Smooth muscle cell (in vitro differentiated cells): ENCODE results near the gene MYO3B. TPM values are rescaled to one million over a fixed set of nuclear protein-coding genes. Genes with fewer than 3 reads are reported as not detected.
"Not testable (repeated sequence)": the region's sequence is repeated elsewhere in the genome, so short reads cannot be mapped to it uniquely, and the experiment has no call there.

Source experiments
- DNase-seq: peaks from one replicate; lab custom pipeline; 2025; ENCODE audit not compliant: unreplicated experiment; lab: John Stamatoyannopoulos, UW
- H2AFZ ChIP-seq: fragments of 200-600 bp; sonication (generic); 2 replicates; pipeline ENCODE4 v1.6.0; 2016; ENCODE audit warnings: antibody characterized with exemption, low read depth, mild to moderate bottlenecking
- H3F3A ChIP-seq: fragments of 200-600 bp; sonication (generic); 2 replicates; pipeline ENCODE4 v1.6.0; 2017; ENCODE audit warnings: antibody characterized with exemption, low read depth
- H3K27ac ChIP-seq: fragments of 200-600 bp; sonication (generic); 2 replicates; pipeline ENCODE4 v1.5.1; 2016; ENCODE audit warnings: low read depth, mild to moderate bottlenecking
- H3K27me3 ChIP-seq: fragments of 200-600 bp; sonication (generic); 2 replicates; pipeline ENCODE4 v1.6.1; 2016; ENCODE audit warnings: low read depth, mild to moderate bottlenecking
- H3K36me3 ChIP-seq: fragments of 200-600 bp; sonication (generic); 2 replicates; pipeline ENCODE4 v1.5.1; 2016; ENCODE audit warnings: low read depth
- H3K4me1 ChIP-seq: fragments of 200-600 bp; sonication (generic); 2 replicates; pipeline ENCODE4 v1.5.1; 2016; ENCODE audit warnings: low read depth
- H3K4me2 ChIP-seq: fragments of 200-600 bp; sonication (generic); 2 replicates; pipeline ENCODE4 v1.6.0; 2016; ENCODE audit warnings: mild to moderate bottlenecking
- H3K4me3 ChIP-seq: fragments of 200-600 bp; sonication (generic); 2 replicates; pipeline ENCODE4 v1.5.1; 2016; ENCODE audit warnings: mild to moderate bottlenecking
- H3K79me2 ChIP-seq: fragments of 200-600 bp; sonication (generic); 2 replicates; pipeline ENCODE4 v1.6.0; 2016; ENCODE audit warnings: low read depth, mild to moderate bottlenecking
- H3K9ac ChIP-seq: fragments of 200-600 bp; sonication (generic); 2 replicates; pipeline ENCODE4 v1.6.0; 2016; ENCODE audit warnings: low read depth
- H3K9me3 ChIP-seq: fragments of 200-600 bp; sonication (generic); replicated peaks from 2 replicates; pipeline ENCODE4 v1.5.1; 2016; ENCODE audit warnings: low read depth
- H4K20me1 ChIP-seq: fragments of 200-600 bp; sonication (generic); 2 replicates; pipeline ENCODE4 v1.6.0; 2016; ENCODE audit warnings: low read depth
- WGBS: methylation state at CpG from one replicate; pipeline ENCODE4 v1.1.7; 2016; ENCODE audit warnings: low lambda C conversion rate; 5-methylcytosine and 5-hydroxymethylcytosine counted together
- polyA plus RNA-seq: library from polyadenylated mRNA; unstranded; fragments of >200 nt; fragmentation: Nextera tagmentation; extraction: Ambion mirVana; gene quantifications from 2 replicates; pipeline ENCODE4 v1.2.1, GENCODE V29; 2016
- total RNA-seq: library from RNA; depleted of rRNA; stranded (reverse); fragments of >200 nt; gene quantifications from 2 replicates; pipeline ENCODE4 v1.2.3, GENCODE V29; 2014
- TF ChIP-seq, protein P1 (sequence below): fragments of 200-600 bp; sonication (generic); IDR thresholded peaks from 2 replicates; pipeline ENCODE4 v1.5.1; 2017; ENCODE audit warnings: borderline replicate concordance, mild to moderate bottlenecking, antibody characterized with exemption; ENCODE audit not compliant: insufficient read depth, poor library complexity, severe bottlenecking

Gene MYO3B
- total and polyA plus RNA-seq, 2 experiments from 2014 or later = 0.47 to 3.1 TPM

DNA sequence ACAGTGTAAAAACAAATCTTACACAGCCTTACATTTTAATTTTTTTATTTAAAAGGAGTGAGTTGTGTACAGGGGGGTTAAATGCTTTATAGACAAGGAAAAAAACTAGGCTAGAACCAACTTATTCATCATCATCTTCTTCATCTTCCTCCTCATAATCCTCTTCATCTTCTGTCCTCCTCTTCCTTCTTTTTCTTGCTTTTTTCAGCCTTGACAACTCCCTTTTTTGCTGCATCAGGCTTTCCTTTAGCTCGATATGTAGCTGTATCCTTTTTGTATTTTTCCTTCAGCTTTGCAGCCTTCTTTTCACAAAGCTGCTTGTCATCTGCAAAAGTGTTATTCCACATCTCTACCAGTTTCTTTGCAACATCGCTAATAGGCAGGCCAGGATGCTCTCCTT lies 423.5 kb downstream of the MYO3B start:
- 95% methylated on average over 2 of the region's 2 CpGs for WGBS
- H3K79me2 ChIP-seq = no peaks in the 10 kb centered on the region
- H3K36me3 ChIP-seq = no peaks in the 10 kb centered on the region
- no peaks in the 10 kb centered on the region for H3K9me3 ChIP-seq
- H3K27me3 ChIP-seq = no peaks in the 10 kb centered on the region
- TF ChIP-seq, protein P1, sequence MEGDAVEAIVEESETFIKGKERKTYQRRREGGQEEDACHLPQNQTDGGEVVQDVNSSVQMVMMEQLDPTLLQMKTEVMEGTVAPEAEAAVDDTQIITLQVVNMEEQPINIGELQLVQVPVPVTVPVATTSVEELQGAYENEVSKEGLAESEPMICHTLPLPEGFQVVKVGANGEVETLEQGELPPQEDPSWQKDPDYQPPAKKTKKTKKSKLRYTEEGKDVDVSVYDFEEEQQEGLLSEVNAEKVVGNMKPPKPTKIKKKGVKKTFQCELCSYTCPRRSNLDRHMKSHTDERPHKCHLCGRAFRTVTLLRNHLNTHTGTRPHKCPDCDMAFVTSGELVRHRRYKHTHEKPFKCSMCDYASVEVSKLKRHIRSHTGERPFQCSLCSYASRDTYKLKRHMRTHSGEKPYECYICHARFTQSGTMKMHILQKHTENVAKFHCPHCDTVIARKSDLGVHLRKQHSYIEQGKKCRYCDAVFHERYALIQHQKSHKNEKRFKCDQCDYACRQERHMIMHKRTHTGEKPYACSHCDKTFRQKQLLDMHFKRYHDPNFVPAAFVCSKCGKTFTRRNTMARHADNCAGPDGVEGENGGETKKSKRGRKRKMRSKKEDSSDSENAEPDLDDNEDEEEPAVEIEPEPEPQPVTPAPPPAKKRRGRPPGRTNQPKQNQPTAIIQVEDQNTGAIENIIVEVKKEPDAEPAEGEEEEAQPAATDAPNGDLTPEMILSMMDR = no peak
- no peak overlapping the region for H3K4me3 ChIP-seq
- no peak overlapping the region for H3K9ac ChIP-seq
- H2AFZ ChIP-seq = no peak overlapping the region
- no peaks in the 10 kb centered on the region for H4K20me1 ChIP-seq
- no peak overlapping the region for H3K27ac ChIP-seq
- H3K4me1 ChIP-seq = no peaks in the 10 kb centered on the region
- no peak overlapping the region for H3K4me2 ChIP-seq
- H3F3A ChIP-seq = no peaks in the 10 kb centered on the region
- no peak for DNase-seq

DNA sequence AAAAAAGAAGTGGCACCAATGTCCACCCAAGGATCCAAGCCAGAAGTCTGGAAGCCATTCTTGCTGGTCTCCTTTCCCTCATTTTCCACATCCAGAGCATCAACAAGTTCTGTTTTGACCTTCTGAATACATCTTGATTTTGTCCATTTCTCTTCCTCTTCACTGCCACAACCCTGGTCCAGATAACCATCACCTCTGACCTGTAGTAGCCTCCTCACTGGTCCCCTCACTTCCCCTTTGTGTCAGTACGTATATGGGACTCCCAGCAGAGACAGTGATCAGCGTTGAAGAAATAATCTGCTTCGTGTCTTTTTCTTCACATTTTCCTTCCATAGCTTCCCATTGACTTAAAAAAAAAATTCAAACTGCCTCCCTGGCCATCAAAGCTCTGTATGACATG lies 427.9 kb downstream of the MYO3B start:
- Histone ChIP-seq H3K9me3 (no peaks in the 10 kb centered on the region), H3K27me3 (no peaks in the 10 kb centered on the region), H3F3A (no peaks in the 10 kb centered on the region), H4K20me1 (no peaks in the 10 kb centered on the region), H3K4me1 (no peaks in the 10 kb centered on the region), H3K9ac (no peak overlapping the region), H3K79me2 (no peaks in the 10 kb centered on the region), H3K36me3 (no peaks in the 10 kb centered on the region), H3K4me3 (no peak overlapping the region), H3K27ac (no peak overlapping the region), H3K4me2 (no peak overlapping the region), H2AFZ (no peak overlapping the region)
- no peak for DNase-seq
- WGBS = 96% methylated on average over 3 of the region's 3 CpGs
- TF ChIP-seq, protein P1 = no peak

DNA sequence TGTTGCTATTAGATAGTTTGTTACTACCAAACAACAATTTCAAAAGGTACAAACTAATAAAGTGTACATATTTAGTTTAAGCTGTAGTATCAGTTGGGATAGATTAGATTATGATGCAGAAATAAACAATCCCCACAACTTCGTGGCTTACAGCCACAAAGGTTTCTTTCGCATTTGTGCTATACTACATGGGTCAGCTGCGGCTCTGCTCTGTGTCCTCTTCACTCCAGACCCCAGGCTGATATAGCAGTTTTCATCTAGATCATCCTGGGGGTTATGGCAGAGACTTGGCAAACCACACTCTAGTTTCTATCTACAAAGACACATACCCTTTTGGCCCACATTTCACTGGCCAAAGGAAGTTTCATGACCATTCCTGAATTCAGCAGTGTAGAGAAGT lies 429.2 kb downstream of the MYO3B start:
- no peak for DNase-seq
- Histone ChIP-seq H3K79me2 (no peaks in the 10 kb centered on the region), H3F3A (no peaks in the 10 kb centered on the region), H2AFZ (no peak overlapping the region), H3K36me3 (no peaks in the 10 kb centered on the region), H3K9ac (no peak overlapping the region), H3K4me1 (no peaks in the 10 kb centered on the region), H3K27ac (no peak overlapping the region), H3K27me3 (no peaks in the 10 kb centered on the region), H4K20me1 (no peaks in the 10 kb centered on the region), H3K9me3 (no peaks in the 10 kb centered on the region), H3K4me2 (no peak overlapping the region), H3K4me3 (no peak overlapping the region)
- TF ChIP-seq, protein P1 = no peak
- WGBS = 72% methylated on average over 3 of the region's 3 CpGs

DNA sequence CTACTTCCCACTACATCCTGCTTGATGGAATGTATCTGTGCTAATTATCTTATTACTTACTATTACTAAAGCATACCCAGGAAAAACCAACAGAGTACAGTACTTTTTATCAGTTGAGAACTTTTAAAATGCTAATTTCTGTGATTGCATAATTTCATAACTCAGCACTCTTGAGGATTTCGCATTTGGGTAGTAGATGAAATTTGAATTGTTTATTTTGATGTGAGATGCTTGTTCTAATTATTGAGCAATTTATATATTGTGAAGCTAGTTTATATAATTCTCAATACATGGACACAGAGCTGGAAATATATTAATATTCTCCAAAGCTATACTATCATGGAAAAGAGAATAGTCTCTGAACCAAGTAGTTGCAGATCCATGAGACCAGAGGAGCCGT lies 432.7 kb downstream of the MYO3B start:
- H3K4me1 ChIP-seq = no peaks in the 10 kb centered on the region
- H3K27ac ChIP-seq = no peak overlapping the region
- no peak overlapping the region for H3K4me3 ChIP-seq
- H3K27me3 ChIP-seq = no peaks in the 10 kb centered on the region
- H3K36me3 ChIP-seq = no peaks in the 10 kb centered on the region
- no peak overlapping the region for H2AFZ ChIP-seq
- no peaks in the 10 kb centered on the region for H3F3A ChIP-seq
- no peak overlapping the region for H3K4me2 ChIP-seq
- H3K9me3 ChIP-seq = no peaks in the 10 kb centered on the region
- no peaks in the 10 kb centered on the region for H4K20me1 ChIP-seq
- 89% methylated on average over 2 of the region's 2 CpGs for WGBS
- TF ChIP-seq, protein P1 = no peak
- no peaks in the 10 kb centered on the region for H3K79me2 ChIP-seq
- DNase-seq = no peak
- H3K9ac ChIP-seq = no peak overlapping the region

DNA sequence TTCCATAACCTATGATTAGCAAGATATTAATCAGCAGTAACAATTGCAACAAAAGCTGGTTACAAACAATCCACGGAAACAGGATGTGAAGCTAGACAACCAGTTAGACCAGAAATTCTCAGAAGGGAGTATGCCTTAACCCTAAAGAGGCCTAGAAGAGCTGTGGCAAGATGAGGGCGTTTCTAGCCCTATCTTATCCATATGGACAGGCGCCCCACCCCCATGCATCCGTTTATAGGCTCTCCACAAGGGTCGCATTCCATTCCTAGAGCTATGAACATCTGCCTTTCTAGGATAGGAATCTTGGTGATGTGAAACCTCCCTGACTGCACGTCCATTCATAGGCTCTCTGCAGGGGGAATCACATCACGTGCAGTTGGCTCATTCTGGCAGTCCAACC lies 441.0 kb downstream of the MYO3B start:
- not testable (repeated sequence) for H3K4me1 ChIP-seq, H3K9me3 ChIP-seq, H3K27ac ChIP-seq, H3K4me2 ChIP-seq, H3K9ac ChIP-seq, H3K36me3 ChIP-seq, H4K20me1 ChIP-seq, DNase-seq, H2AFZ ChIP-seq, H3K27me3 ChIP-seq, H3K4me3 ChIP-seq, H3K79me2 ChIP-seq, H3F3A ChIP-seq
- 86% methylated on average over 7 of the region's 7 CpGs for WGBS

DNA sequence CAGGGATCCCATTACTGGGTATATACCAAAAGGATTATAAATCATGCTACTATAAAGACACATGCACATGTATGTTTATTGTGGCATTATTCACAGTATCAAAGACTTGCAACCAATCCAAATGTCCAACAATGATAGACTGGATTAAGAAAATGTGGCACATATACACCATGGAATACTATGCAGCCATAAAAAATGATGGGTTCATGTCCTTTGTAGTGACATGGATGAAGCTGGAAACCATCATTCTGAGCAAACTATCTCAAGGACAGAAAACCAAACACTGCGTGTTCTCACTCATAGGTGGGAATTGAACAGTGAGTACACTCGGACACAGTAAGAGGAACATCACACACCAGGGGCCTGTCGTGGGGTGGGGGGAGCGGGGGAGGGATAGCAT lies 457.1 kb downstream of the MYO3B start:
- not testable (repeated sequence) for H3K4me2 ChIP-seq, H3K9me3 ChIP-seq, H3F3A ChIP-seq, H3K27ac ChIP-seq, H3K27me3 ChIP-seq, H3K36me3 ChIP-seq, H2AFZ ChIP-seq, H3K4me3 ChIP-seq, H3K9ac ChIP-seq, DNase-seq, H4K20me1 ChIP-seq, H3K4me1 ChIP-seq, H3K79me2 ChIP-seq
- WGBS = 98% methylated on average over 4 of the region's 4 CpGs
